Mammary epithelial cell (primary cell): ENCODE measurements around the gene PRSS33.

Source experiments
- CTCF ChIP-seq, 2 donors: IDR thresholded peaks in 1 of 2; conservative IDR thresholded peaks in 1 of 2; 2 replicates each; pipeline ENCODE4 v1.5.1; 2011 to 2012; ENCODE audit warnings: inconsistent platforms in 2 of 2, low read length in 2 of 2, mild to moderate bottlenecking in 2 of 2, control low read depth in 1 of 2, low read depth in 1 of 2; ENCODE audit not compliant: insufficient read depth in 1 of 2; ENCODE audit errors: extremely low read depth in 1 of 2
- EZH2 ChIP-seq: IDR thresholded peaks from 2 replicates; pipeline ENCODE4 v1.6.1; 2012; ENCODE audit warnings: low read length, inconsistent platforms, borderline replicate concordance

GRCh38 chr16:2819939-2820835 is 32.8 kb upstream of the PRSS33 start:
- TF ChIP-seq CTCF (conservative IDR thresholded peaks at IDR 0.05 in 1 of 2, IDR thresholded peaks at IDR 0.05 in 1 of 2; ENCODE audit: extremely low read depth in 1 of 2, insufficient read depth in 1 of 2, low read depth in 1 of 2, low read length in 2 of 2) (no peak), EZH2 (no peak)
